H1 (cell line): ENCODE measurements around the gene VSNL1.

Experiments
- CEBPB ChIP-seq: IDR thresholded peaks from 2 replicates; pipeline ENCODE4 v1.6.1; 2012; ENCODE audit warnings: low read depth, low read length
- CTCF ChIP-seq, 3 experiments: IDR thresholded peaks; 1 replicate in 2 of 3; 2 replicates in 1 of 3; pipeline versions ENCODE4 v1.5.1 to v1.6.1; 2011; ENCODE audit warnings: low read length in 3 of 3, mild to moderate bottlenecking in 3 of 3, inconsistent platforms in 2 of 3, low read depth in 1 of 3, moderate library complexity in 1 of 3; ENCODE audit not compliant: insufficient read depth in 1 of 3; ENCODE audit errors: control extremely low read depth in 1 of 3
- MAX ChIP-seq: IDR thresholded peaks from 2 replicates; pipeline ENCODE4 v1.6.1; 2012; ENCODE audit warnings: inconsistent platforms
- POLR2A ChIP-seq, 2 experiments: IDR thresholded peaks; 1 replicate in 1 of 2; 2 replicates in 1 of 2; pipeline ENCODE4 v1.6.1; 2011; ENCODE audit warnings: low read depth in 2 of 2, low read length in 2 of 2, mild to moderate bottlenecking in 2 of 2; ENCODE audit errors: control extremely low read depth in 1 of 2
- RAD21 ChIP-seq, 2 experiments: IDR thresholded peaks in 1 of 2; conservative IDR thresholded peaks in 1 of 2; 2 replicates each; pipeline ENCODE4 v1.6.1; 2011; ENCODE audit warnings: low read depth in 2 of 2, low read length in 2 of 2, improper control_type of control experiment in 1 of 2, inconsistent platforms in 1 of 2, mild to moderate bottlenecking in 1 of 2, moderate library complexity in 1 of 2

GRCh38 chr2:17638196-17638743 is 97.8 kb downstream of the VSNL1 start:
- TF ChIP-seq CTCF (IDR thresholded peaks at IDR 0.05; ENCODE audit: control extremely low read depth in 1 of 3, insufficient read depth in 1 of 3, low read depth in 1 of 3, low read length in 3 of 3) (no peak), MAX (no peak), POLR2A (IDR thresholded peaks at IDR 0.05; ENCODE audit: control extremely low read depth in 1 of 2, low read depth in 2 of 2, low read length in 2 of 2) (no peak), CEBPB (no peak), RAD21 (IDR thresholded peaks at IDR 0.05 in 1 of 2, conservative IDR thresholded peaks at IDR 0.05 in 1 of 2; ENCODE audit: low read depth in 2 of 2, low read length in 2 of 2) (no peak)
